Stimulated activated CD8-positive, alpha-beta memory T cell treated with anti-CD3 and anti-CD28 coated beads, Interleukin-4, amount 100 ng/mL, for 1 hour (primary cell): ENCODE measurements around the gene ERMARD.
"Not testable (repeated sequence)": the region's sequence is repeated elsewhere in the genome, so short reads cannot be mapped to it uniquely, and the experiment has no call there.

ENCODE experiments used
- DNase-seq, 2 donors: peaks; one replicate each; pipeline ENCODE4 v3.0.0-alpha.2; 2020; ENCODE audit warnings: low read depth in 2 of 2, low spot score in 1 of 2

The ERMARD gene

GRCh38 chr6:169738204-169738975 is 13.0 kb upstream of the ERMARD start:
- DNase-seq = no peak

GRCh38 chr6:169738976-169739529 is 12.4 kb upstream of the ERMARD start:
- no peak for DNase-seq

DNA sequence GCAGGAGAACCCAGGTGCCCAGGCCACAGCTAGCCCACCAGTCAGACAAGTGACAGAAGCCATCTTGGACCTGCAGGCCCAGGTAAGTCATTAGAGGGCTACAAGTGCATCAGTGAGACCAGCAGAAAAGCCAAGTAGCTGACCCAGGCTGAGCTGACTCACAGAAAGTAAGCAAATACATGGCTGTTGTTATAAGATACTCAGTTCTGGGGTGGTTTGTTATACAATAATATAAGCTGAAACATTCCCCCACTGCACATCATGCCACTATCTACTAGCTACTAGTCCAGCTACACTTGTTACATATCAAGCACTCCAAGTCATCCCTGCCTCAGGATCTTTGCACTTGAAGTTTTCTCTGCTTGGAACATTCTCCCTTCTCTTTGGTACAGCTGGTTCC is 10.1 kb upstream of the ERMARD start:
- DNase-seq = no peak

DNA sequence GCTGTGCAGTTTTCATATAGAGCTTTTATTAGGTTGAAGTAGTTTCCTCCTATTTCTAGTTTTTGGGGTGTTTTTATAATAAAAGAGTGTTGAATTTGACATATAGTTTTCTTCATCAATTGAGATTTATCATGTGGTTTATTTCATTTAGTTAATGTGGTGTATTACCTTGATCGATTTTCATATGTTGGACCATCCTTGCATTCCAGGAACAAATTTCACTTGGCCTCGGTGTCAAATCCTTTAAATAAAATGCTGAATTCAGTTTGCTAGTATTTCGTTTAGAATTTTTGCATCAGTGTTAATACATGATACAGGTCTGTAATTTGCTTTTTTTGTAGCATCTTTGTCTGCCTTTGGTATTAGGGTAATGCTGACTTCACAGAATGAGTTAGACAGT is 6.0 kb upstream of the ERMARD start:
- no peak for DNase-seq

- no peak for DNase-seq
Observed at GRCh38 chr6:169746556-169746955, 4.9 kb upstream of the ERMARD start.

DNA sequence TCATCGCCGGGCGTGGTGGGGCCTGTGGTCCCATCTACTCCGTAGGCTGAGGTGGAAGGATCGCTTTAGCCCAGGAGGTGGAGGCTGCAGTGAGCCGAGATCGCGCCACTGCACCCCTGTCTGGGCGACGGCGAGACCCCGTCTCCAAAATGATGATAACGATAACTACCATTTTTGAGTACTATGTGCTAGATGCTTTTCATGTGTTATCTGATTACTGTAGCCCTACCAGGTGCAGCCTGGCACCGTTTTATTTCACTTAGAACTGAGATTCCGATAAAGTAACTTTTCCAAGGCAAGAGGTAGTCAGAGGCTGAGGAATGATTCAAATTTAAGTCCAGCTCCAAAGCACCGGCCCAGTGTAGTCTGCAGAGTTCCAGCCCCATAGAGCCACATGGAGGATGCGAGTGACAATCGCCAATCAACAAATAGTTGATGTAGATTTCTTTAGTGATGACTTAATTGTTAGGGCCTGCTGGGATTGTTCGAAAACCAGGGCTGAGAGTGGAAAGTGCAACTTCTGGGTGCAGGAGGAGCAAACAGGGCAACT is 727 bp downstream of the ERMARD start:
- DNase-seq = no peak

- DNase-seq = no peak
Observed at GRCh38 chr6:169755162-169755561, 3.7 kb downstream of the ERMARD start.

GRCh38 chr6:169763308-169763707 is 11.9 kb downstream of the ERMARD start:
- no peak for DNase-seq

DNA sequence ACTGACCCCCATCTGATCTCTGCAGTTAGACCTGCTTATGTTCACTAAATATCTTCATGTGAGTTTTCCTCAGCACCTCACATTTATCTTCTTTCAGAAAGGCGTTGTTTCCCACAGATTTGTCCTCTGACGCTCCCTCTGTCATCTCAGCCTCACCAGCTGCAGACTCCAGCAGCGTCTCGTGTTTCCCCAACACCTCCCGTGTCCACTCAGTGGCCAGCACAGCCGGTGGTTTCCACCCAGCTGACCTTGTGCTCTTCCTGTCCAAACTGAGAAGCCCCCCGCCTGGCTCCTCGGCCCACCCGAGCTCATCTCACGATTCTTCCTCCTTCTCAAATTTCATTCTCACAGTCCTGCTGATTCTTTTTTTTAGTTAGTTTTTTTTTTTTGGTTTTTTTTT is 12.5 kb downstream of the ERMARD start:
- no peak for DNase-seq

GRCh38 chr6:169765789-169766188 is 14.4 kb downstream of the ERMARD start:
- not testable (repeated sequence) for DNase-seq

DNA sequence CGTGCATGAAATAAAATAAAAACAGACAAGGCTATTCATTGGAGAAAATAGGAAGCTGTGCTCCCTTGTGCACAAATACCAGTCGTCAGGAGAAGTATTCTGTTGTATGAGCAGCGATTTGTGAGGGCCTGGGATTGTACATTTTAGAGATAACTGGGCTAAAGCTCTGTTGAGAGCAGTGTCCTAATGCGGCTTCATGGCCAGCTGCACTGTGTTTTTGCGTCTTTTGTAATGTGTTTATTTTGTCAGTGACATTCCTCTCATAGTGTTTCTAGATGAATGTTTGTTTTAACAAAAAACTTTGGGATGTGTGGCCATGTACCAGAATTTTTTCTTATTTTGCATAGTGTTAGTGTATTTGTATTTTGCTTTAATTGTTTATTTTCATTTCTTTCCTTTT is 14.8 kb downstream of the ERMARD start:
- DNase-seq = no peak

GRCh38 chr6:169766921-169767736 is 15.7 kb downstream of the ERMARD start:
- DNase-seq = no peak

DNA sequence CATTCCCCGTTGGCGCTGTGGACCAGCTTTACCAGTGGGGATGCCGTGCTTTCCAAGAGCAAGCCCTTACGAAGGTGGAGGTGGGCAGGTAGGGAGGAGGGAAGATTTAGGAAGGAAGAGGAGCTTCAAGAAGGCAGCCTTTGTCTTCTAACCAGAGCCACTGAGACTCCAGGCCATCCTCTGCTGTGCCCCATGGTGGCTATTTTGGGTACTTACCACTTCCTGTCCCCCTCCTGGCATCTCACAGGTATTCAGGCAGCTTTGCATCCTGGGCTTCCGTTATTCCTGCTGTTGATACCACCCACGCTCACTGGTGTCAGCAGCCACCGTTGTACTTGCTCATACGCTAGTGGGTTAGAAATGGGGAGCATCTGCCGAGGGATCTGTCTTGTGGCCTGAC is 22.9 kb downstream of the ERMARD start:
- DNase-seq = no peak

DNA sequence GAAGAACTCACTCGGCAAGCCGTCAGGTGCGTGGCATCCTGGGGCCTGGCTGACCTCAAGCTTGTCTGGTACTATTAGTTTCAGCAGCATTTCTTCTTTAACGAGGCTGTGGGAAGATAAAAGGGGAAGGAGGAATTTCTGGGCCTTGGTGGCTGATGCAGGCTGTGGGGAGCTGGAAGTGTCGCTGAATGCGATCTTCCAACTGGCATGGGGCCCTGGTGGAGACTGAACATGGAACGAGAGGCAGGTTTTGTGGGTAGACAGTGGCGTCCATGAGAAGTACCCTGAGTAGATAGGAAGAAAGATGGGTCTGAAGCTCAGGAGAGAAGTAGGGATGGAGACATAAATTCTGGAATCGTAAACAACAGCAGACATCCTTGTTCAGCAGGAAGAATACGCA is 23.9 kb downstream of the ERMARD start:
- DNase-seq = no peak

DNA sequence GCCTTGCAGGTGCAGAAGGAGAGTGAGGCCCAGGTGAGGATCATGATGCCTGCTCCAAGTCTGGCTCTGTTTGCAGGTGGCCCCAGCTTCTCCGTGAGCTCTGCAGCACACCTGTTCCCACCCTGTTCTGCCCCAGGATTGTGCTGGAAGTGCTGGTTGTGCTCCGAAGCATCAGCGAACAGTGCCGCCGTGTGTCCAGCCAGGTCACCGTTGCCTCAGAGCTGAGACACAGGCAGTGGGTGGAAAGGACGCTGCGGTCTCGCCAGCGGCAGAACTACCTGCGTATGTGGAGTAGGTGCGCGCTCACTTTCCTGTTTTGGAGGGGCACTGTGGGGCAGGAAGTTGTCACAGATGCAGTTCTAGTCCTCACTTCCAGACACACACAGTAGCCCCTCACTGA is 25.0 kb downstream of the ERMARD start:
- DNase-seq = no peak

GRCh38 chr6:169777896-169778295 is 26.5 kb downstream of the ERMARD start:
- no peak for DNase-seq

DNA sequence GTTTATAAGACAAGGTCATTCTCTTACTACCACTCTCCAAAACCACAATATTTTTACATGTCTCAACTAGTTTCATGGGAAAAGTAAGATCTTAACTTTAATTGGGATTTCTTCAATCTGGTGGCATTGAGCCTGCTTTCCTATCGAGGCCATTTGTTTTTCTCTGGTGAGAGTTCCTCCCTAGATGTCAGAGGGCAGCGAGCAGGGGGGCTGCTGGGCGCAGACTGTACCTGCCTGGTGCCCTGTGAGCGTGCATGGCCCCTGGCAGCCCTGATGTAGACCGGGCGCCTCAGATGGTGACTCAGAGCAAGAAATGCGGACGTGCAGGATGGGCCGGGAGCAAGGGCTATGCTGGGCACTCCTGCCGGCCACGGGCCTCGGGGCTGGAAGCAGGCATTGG is 27.2 kb downstream of the ERMARD start:
- no peak for DNase-seq

DNA sequence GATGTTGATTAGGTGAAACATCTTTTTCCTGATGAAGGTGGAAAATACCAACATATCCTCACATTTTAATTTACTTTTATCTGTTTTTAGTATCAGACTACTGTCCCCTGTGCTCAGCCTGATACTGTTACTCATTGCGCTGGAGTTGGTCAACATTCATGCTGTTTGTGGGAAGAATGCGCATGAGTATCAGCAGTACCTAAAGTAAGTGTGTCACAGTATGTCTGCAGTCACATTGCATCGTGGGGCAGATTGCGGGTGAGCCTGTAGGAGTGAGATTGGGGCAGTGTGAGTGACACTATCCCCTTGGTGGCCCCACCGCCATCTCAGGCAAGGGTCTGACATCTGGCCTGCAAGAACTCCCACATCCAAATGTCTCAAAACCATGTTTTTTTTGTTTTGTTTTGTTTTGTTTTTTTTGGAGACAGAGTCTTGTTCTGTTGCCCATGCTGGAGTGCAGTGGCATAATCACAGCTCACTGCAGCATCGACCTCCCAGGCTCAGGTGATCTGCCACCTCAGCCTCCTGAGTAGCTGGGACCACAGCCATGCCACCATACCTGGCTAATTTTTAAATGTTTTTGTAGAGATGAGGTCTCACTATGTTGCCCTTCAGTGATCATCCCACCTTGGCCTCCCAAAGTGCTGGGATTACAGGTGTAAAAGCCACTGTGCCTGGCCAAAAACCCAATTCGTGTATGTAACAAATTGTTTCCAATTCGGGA is 27.8 kb downstream of the ERMARD start:
- no peak for DNase-seq

DNA sequence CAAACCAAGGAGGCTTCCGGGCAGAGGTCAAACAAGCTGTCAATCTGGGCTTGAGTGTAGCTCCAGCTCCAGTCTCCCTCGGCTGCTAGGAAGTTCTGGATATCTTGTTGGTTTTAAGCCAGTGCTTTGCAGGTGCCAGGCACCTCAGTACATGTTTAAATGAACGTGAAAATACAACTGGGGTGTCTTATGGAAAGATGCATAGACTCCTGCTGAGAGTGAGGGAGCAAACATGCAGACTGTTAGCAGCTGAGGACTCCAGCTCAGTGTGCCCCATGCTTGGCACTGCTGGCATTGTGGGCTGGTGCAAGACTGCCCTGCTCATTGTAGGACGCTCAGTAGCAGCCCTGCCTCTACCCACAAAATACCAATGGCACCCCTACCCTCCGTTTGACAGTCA is 28.5 kb downstream of the ERMARD start:
- no peak for DNase-seq

- no peak for DNase-seq
Observed at GRCh38 chr6:169780571-169781091, 29.2 kb downstream of the ERMARD start.

DNA sequence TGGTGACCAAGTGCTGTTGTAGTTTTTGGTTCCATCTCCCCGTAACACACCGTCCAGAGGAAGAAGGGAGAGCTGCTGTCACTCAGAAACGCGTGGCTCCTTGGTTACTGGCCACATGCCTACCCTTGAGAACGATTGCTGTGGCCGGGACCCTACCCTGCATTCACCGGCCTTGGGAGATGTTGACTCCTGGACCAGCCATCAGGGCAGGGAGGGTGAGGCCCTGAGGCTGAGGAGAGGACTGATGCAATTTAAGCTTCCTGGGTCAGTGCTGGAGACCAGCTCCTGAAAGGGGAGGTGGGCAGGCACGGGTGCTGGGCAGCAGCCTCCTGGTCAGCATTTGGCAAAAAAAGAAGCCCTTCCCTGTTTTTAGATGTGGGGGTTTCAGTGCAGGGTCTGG is 31.5 kb downstream of the ERMARD start:
- no peak for DNase-seq
